ENCODE data around the gene PAX7.
"Not testable (repeated sequence)": the region's sequence is repeated elsewhere in the genome, so short reads cannot be mapped to it uniquely, and the experiment has no call there.

Gene PAX7

DNA sequence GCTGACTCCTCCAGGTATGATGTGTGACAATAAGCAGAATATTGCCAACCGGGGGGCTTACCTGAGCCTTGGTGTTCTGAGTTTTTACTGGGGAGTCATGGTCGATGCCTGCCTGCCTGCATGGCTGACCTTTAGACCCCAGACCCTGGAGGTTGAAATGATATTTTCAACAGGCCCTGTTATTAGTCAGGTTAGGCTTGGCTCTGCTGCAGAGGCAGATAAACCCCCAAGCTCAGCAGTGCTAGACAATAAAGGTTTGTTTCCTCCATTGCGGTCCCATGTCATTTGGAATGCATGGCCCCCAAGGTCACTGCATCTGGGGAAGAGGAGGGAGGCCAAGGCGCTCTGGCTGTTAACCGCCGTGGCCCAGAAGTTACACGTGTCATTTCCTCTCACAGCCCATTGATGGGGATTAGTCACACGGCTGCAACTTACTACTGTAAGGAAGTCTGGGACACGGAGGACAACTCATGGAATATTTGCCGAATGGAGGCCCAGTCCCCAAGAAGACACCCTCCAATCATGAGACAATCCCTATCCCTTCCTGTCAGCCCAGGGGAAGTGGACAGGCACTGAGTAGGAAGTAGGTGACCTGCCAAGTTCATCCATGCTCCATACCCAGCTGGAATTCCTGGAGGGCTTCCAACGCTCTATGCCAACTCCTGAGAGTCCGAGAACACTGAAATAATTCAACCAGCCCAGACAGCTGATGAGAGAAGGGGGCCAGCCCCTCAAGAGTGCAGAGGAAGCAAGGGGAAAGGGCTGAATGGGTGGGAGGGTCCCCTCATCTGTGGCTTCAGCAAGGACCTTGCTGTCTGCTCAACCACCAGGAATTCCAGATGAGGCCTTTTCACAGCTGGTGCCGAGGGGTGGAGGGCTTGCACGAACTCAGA, 131.5 kb downstream of the PAX7 start:
- no peak overlapping the region for H3K27ac ChIP-seq
- no peak for TF ChIP-seq CTCF (conservative IDR thresholded peaks at IDR 0.05)
- TF ChIP-seq ZFX (IDR thresholded peaks at IDR 0.05): no peak

GRCh38 chr1:18764362-18764761, 133.7 kb downstream of the PAX7 start:
- no peak for TF ChIP-seq ZFX (IDR thresholded peaks at IDR 0.05)
- TF ChIP-seq CTCF (conservative IDR thresholded peaks at IDR 0.05): no peak
- H3K27ac ChIP-seq: no peak overlapping the region

- no peak overlapping the region for H3K27ac ChIP-seq
- no peak for TF ChIP-seq ZFX (IDR thresholded peaks at IDR 0.05)
- no peak for TF ChIP-seq CTCF (conservative IDR thresholded peaks at IDR 0.05)
These were observed 135.1 kb downstream of the PAX7 start for GRCh38 chr1:18765725-18766124.

DNA sequence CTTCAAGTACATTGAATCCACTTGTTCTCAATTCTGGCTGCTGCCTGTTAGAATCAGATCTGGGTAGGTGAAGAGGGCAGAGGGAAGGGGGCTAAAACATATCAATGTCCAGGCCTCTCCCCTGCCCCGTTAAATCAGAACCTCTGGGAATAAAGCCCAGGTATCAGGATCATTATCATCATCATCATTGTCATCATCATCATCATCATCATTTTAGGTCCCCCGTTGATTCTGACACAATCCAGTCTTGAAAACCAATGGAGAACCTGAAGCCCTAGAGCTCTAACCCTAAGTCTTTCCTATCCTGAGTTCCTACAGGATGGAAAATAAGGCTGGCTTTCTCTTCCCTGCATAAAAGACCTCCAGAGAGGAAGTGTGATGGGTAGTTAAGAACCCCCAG, 135.7 kb downstream of the PAX7 start:
- H3K27ac ChIP-seq: no peak overlapping the region
- TF ChIP-seq ZFX (IDR thresholded peaks at IDR 0.05) (no peak), CTCF (conservative IDR thresholded peaks at IDR 0.05) (no peak)

DNA sequence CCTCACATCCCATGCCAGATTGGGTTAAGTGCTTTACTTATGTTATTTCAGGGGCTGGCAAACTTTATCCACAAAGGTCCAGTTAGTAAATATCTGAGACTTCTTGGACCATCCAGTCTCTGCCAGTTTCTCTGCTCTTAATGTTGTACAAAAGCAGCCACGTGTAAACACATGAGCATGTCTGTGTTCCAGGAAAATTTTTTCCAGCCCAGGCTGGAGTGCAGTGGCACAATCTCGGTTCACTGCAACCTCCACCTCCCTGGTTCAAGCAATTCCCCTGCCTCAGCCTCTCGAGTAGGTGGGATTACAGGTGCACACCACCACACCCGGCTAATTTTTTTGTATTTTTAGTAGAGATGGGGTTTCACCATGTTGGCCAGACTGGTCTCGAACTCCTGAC, 136.9 kb downstream of the PAX7 start:
- not testable (repeated sequence) for H3K27ac ChIP-seq

GRCh38 chr1:18768086-18768485, 137.4 kb downstream of the PAX7 start:
- TF ChIP-seq CTCF (conservative IDR thresholded peaks at IDR 0.05) (no peak), ZFX (IDR thresholded peaks at IDR 0.05) (no peak)
- no peak overlapping the region for H3K27ac ChIP-seq

GRCh38 chr1:18769140-18769539, 138.5 kb downstream of the PAX7 start:
- no peak overlapping the region for H3K27ac ChIP-seq
- TF ChIP-seq CTCF (conservative IDR thresholded peaks at IDR 0.05) (no peak), ZFX (IDR thresholded peaks at IDR 0.05) (no peak)

DNA sequence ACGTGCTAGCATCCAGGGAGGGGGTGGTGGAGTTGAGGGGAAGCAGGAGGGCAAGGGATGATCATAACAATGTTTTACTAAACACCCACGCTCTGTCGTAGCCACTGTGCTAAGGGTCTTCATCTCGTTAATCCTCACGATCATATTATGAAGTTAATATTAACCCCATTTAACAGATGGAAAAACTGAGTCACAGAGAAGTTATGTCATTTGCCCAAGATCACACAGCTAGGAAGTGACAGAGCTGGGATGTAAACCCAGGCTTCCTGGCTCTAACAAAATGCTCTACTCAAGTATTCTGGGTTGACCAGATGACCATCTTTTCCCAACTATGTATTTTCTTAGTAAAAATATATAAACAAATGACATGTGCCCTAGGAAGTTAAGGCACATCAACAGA, 140.2 kb downstream of the PAX7 start:
- H3K27ac ChIP-seq: no peak overlapping the region

More for the DNA sequence above, 140.2 kb downstream of the PAX7 start:
- TF ChIP-seq CTCF (conservative IDR thresholded peaks at IDR 0.05): no peak
- TF ChIP-seq ZFX (IDR thresholded peaks at IDR 0.05): no peak

Data from C4-2B (cell line).